Smooth muscle cell of the brain vasculature (primary cell): ENCODE measurements around the gene PGK1.
"Not testable (repeated sequence)": the region's sequence is repeated elsewhere in the genome, so short reads cannot be mapped to it uniquely, and the experiment has no call there.

Experiments used
- DNase-seq: peaks from one replicate; pipeline ENCODE4 v3.0.0-alpha.2; 2012; ENCODE audit warnings: low read depth, low spot score

PGK1 gene

GRCh38 chrX:78103623-78104446 is at the start of gene PGK1:
Gene PGK1, plus strand, starts transcription at chrX:78104248. Its CDS starts 93 bp downstream, at chrX:78104341.
- DNase-seq: peak; percentile 83

- DNase-seq: no peak
Observed at GRCh38 chrX:78063687-78064086, 40.4 kb upstream of the PGK1 start.

- no peak for DNase-seq
Observed at GRCh38 chrX:78064152-78064551, 39.9 kb upstream of the PGK1 start.

GRCh38 chrX:78064698-78065601 is 39.1 kb upstream of the PGK1 start:
- DNase-seq: peak; percentile 6

- no peak for DNase-seq
Observed at GRCh38 chrX:78066110-78066509, 37.9 kb upstream of the PGK1 start.

- no peak for DNase-seq
Observed at GRCh38 chrX:78071331-78071730, 32.7 kb upstream of the PGK1 start.

GRCh38 chrX:78073147-78074077 is 30.6 kb upstream of the PGK1 start:
- not testable (repeated sequence) for DNase-seq

GRCh38 chrX:78074088-78074487 is 30.0 kb upstream of the PGK1 start:
- no peak for DNase-seq

- no peak for DNase-seq
Observed at GRCh38 chrX:78075787-78076389, 28.2 kb upstream of the PGK1 start.

GRCh38 chrX:78081413-78081812 is 22.6 kb upstream of the PGK1 start:
- not testable (repeated sequence) for DNase-seq

GRCh38 chrX:78092296-78092695 is 11.8 kb upstream of the PGK1 start:
- no peak for DNase-seq

- no peak for DNase-seq
Observed at GRCh38 chrX:78098108-78098507, 5.9 kb upstream of the PGK1 start.

GRCh38 chrX:78102091-78102490 is 2.0 kb upstream of the PGK1 start:
- no peak for DNase-seq

- DNase-seq: no peak
Observed at GRCh38 chrX:78103001-78103622, 936 bp upstream of the PGK1 start.

- no peak for DNase-seq
Observed at GRCh38 chrX:78104447-78105176, 564 bp downstream of the PGK1 start.

GRCh38 chrX:78105944-78106650 is 2.0 kb downstream of the PGK1 start:
- no peak for DNase-seq

- no peak for DNase-seq
Observed at GRCh38 chrX:78106651-78106986, 2.6 kb downstream of the PGK1 start.

- no peak for DNase-seq
Observed at GRCh38 chrX:78109458-78109857, 5.4 kb downstream of the PGK1 start.

- DNase-seq: no peak
Observed at GRCh38 chrX:78111140-78111931, 7.3 kb downstream of the PGK1 start.
